Measurements from ENCODE around the gene SAP30L. TPM values are rescaled to one million over a fixed set of nuclear protein-coding genes. Genes with fewer than 3 reads are reported as not detected.

Gene SAP30L
- total and polyA plus RNA-seq, 4 donors, result 6.3 to 11.1 (median 8.6) TPM

GRCh38 chr5:154503698-154504039 lies 57.9 kb downstream of the SAP30L start:
- TF ChIP-seq ATF3 (IDR thresholded peaks at IDR 0.05) (no peak), HNF4G (IDR thresholded peaks at IDR 0.05) (no peak), SP1 (IDR thresholded peaks at IDR 0.05) (no peak), ZBTB33 (IDR thresholded peaks at IDR 0.05) (no peak), MAX (IDR thresholded peaks at IDR 0.05) (no peak), JUND (IDR thresholded peaks at IDR 0.05) (no peak), FOXA2 (IDR thresholded peaks at IDR 0.05) (no peak), REST (IDR thresholded peaks at IDR 0.05) (no peak), FOXA1 (IDR thresholded peaks at IDR 0.05) (no peak), TAF1 (conservative IDR thresholded peaks at IDR 0.05) (no peak), GABPA (IDR thresholded peaks at IDR 0.05 in 1 of 2, conservative IDR thresholded peaks at IDR 0.05 in 1 of 2) (no peak), YY1 (IDR thresholded peaks at IDR 0.05) (no peak), RAD21 (IDR thresholded peaks at IDR 0.05) (no peak), CTCF (IDR thresholded peaks at IDR 0.05; ENCODE audit: low read depth, low read length, missing input control) (no peak), EGR1 (IDR thresholded peaks at IDR 0.05; ENCODE audit: low read depth in 2 of 2) (no peak), NR2F2 (IDR thresholded peaks at IDR 0.05) (no peak), RXRA (IDR thresholded peaks at IDR 0.05) (no peak), HNF4A (conservative IDR thresholded peaks at IDR 0.05) (no peak)
- WGBS, result 97% methylated on average over 2 of the region's 2 CpGs

More at GRCh38 chr5:154503698-154504039, 57.9 kb downstream of the SAP30L start:
- no peaks in the 10 kb centered on the region for H3K27me3 ChIP-seq (ENCODE audit: control insufficient read depth in 4 of 4, insufficient read depth in 4 of 4, low read length in 3 of 4)
- H3K4me1 ChIP-seq (ENCODE audit: control insufficient read depth in 4 of 4, insufficient read depth in 4 of 4, low read length in 3 of 4), result no peaks in the 10 kb centered on the region
- H3K27ac ChIP-seq (ENCODE audit: low read depth in 1 of 2, low read length in 2 of 2), result no peak overlapping the region
- H3K9me3 ChIP-seq (ENCODE audit: control insufficient read depth in 4 of 4, low read length in 3 of 4), result no peaks in the 10 kb centered on the region
- DNase-seq (ENCODE audit: low spot score), result no peak
- H3K9ac ChIP-seq (ENCODE audit: low read depth in 1 of 2, low read length in 2 of 2), result no peak overlapping the region
- H3K4me3 ChIP-seq (ENCODE audit: low read depth in 1 of 3, low read length in 3 of 3), result no peak overlapping the region
- no peaks in the 10 kb centered on the region for H3K36me3 ChIP-seq (ENCODE audit: control insufficient read depth in 4 of 4, insufficient read depth in 3 of 4, low read depth in 1 of 4, low read length in 3 of 4)
